DMS79 (cell line): Measurements from ENCODE around the gene SLC48A1.

Source experiments
- DNase-seq: peaks from one replicate; lab custom pipeline; 2025; lab: John Stamatoyannopoulos, UW

SLC48A1 gene

GRCh38 chr12:47757840-47758583, 15.0 kb upstream of the SLC48A1 start:
- DNase-seq: no peak

- no peak for DNase-seq
Measured at GRCh38 chr12:47758584-47758833, 14.5 kb upstream of the SLC48A1 start.

GRCh38 chr12:47758834-47759690, 14.0 kb upstream of the SLC48A1 start, which contains the start of gene RAPGEF3:
Gene RAPGEF3 (minus strand): TSS chr12:47758880. CDS start chr12:47758556, 324 bp downstream.
- peak; percentile 48 for DNase-seq

DNA sequence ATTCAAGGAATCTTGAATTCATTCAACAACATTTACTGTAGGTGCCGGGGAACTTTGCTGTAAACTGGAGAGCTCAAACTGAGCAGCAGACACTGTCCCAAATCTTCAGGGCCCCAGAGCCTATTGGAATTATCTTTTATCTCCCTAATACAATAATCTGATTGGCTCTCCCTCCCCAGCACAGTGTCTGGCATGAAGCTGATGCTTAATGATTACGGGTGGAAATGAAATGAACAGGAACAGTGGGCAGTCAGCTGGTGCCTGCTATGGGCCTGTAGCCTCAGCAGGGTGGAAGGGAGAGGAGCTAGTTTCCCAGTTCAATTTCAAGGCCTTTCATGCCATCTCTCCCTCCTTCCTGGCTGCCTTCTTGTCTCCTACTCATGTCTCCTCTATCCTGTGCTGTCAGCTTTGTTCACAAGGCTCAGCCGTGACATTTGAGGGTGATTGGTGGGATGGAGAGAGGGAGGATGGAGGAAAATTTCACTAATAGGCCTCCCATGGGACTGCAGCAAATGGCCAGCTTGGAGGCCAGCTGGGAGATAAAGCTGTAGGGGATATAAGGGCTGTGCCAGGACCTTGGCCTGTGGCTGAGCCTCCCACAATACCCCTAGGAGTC, 10.1 kb upstream of the SLC48A1 start:
- no peak for DNase-seq

DNA sequence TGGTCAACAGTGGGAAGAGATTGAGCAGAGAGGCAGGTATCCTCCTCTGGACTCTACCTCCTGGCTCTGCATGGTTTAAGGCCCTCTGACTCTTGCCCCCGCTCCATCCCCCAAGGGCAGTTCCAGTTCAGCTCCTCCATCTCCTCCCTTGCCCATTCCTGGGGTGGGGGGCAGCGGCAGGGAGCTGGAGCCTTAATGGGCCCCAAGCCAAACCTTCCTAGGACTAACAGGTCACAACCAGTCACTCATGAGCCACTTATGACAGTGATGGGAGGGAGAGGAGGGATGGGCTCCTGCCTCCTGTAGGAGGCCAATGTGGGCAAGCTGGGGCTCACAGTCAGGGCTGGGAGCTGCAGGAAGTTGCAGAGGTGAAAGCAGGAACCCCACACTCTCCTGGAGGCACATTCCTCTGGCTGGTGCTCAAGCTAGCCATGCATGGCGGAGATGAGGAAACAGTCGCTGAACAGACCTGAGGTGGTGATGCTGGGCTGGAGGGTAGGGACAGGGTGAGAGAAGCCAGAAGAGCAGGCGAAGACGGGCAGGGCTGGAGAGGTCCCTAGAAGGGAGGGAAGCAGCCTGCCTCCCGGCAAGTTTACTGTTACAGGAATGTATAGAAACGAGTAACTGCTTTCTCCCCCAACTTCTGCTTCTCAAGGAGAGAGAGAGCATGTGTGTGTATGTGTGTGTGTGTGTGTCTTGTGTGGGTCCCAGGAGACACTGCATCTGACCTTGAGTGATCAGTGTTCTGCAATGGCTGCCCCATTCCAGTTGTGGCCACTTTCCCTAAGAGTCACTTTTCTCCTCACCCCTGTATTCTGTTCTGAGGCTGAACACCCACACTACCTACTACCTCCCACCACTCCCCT, 9.3 kb upstream of the SLC48A1 start:
- no peak for DNase-seq

GRCh38 chr12:47766502-47767215, 6.4 kb upstream of the SLC48A1 start:
- no peak for DNase-seq

DNA sequence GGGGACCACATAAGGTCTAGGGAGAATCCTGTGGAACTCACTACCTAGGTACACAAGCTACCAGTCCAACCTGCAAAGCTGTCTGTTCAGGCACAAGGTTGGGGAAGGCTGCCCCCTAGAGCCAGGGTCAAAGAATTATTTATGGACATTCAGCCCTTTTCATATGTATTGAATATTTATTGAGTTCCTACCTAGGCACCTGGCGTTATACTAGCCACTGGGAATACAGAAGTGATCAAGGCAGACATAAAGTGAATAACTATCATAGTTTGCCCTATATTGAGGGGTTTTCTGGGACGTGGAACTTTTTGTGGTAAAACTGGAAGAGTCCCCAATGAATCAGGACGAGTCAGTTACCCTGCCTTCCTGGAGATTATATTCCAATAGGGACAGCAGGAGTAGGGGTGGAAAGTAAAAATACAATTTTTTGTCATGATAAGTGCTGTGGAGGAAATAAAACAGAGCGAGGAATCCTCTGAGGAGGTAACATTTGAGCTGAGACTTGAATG, 5.8 kb upstream of the SLC48A1 start:
- no peak for DNase-seq

GRCh38 chr12:47768323-47768811, 4.7 kb upstream of the SLC48A1 start:
- no peak for DNase-seq

- DNase-seq: no peak
Measured at GRCh38 chr12:47769234-47770085, 3.6 kb upstream of the SLC48A1 start.

DNA sequence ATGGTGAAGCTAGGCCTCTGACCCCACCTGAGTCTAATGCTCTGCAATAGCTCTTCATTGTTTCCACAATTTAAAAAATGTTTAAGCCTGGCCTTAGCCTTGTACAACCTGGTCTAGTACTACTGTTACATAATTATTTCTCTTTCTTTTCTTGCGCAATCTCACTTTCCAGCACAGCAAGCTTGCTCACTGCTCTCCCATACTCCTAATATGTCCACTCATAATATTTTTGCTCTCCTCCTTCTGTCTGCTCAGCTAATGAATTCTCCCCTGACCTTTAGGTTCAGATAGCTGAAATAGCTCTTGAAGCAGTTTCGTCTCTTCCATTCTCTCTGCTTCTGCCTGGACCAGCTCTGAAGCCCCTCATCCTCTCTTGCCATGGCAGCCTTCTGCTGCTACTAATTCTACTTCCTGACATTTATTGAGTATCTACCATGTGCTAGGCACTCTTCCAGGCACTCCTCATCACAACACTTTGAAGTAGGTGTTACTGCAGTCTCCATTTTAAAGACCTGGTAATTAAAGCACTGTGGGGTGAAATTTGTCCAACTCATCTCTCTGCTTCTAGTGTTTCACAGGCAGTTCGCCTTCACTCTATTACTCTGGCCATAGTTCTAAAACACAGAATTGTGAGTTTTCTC, 2.8 kb upstream of the SLC48A1 start:
- no peak for DNase-seq

DNA sequence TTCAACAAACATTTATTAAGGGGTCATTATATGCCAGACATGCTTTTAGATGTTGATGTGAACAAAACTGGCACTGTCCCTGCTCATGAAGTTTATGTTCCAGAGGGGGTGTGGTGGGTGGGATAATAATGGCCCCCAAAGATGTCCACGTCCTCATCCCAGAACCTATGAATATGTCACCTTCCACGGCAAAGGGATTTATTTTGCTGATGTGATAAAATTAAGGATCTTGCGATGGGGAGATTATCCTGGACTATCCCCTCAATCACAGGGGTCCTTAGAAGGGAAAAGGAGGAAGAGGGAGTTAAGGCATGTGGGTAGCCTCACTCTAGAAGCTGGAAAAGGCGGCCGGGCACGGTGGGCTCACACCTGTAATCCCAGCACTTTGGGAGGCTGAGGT, 1.7 kb upstream of the SLC48A1 start:
- DNase-seq: no peak

GRCh38 chr12:47772094-47772660, 861 bp upstream of the SLC48A1 start:
- no peak for DNase-seq

DNA sequence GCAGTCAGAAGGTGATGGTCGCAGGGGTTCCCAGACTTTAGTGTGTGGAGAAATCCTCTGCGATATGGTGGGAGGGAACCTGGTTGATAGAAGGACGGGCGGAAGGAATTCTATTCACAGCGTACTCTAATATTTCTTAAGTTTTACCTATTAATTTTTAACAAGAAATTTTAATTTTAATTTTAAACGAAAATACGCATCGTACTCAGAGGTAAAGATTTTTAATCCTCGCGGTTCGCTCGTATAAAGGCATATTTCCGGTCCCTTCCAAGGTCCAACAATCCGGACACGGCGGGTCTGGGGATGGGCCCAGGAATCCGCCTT, 338 bp upstream of the SLC48A1 start:
- no peak for DNase-seq

DNA sequence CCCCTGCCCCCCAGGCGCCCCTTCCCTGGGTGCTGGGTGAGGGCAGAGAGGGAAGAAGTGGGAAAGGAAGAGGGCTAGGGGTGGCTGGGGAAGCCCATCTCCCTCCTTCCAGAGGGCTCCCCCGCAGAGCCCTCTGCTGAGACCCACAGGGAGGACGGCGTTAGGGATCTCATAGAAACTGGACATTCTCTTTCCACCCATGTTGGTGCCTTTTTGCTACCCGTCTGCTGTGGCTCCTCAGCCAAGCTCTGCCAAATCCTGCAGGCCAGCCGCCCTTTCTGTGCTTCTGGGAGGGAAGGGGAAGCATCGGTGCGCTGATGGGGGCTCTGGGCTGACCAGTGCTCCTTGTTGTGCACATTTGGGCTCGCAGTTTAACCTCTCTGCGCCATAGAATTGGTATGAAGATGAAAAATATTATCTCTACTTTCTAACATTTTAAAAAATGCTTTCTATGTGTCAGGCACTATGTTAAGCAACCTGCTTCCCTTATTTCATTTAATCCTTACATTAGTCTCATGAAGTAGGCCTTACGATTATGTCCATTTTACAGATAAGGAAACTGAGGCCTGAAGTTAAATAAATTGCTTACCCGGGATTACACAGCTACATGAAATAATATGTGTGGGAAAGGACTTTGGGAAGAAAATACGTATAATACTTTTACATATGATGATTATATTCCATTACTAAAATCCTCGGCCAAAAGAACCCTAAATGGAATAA, 981 bp downstream of the SLC48A1 start:
- DNase-seq: no peak

DNA sequence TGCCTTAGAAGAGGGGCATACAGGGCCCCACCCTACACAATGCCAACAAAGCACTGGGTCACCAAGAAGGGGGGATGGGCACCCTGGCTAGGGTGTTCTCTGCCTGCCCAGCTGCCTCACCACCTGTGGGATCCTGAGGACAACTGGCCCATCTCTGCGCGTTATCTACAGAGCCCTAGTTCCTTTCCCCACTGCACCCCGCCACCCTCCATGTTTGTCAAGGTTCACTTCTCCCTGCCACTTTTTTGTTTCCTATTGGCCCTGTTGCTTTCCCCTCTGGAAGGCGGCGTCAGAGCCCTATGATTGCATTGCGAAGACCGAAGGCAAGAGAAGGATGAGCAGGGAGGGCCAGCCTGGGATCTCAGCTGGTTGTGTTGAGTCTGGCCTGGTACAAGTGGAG, 1.6 kb downstream of the SLC48A1 start:
- no peak for DNase-seq

DNA sequence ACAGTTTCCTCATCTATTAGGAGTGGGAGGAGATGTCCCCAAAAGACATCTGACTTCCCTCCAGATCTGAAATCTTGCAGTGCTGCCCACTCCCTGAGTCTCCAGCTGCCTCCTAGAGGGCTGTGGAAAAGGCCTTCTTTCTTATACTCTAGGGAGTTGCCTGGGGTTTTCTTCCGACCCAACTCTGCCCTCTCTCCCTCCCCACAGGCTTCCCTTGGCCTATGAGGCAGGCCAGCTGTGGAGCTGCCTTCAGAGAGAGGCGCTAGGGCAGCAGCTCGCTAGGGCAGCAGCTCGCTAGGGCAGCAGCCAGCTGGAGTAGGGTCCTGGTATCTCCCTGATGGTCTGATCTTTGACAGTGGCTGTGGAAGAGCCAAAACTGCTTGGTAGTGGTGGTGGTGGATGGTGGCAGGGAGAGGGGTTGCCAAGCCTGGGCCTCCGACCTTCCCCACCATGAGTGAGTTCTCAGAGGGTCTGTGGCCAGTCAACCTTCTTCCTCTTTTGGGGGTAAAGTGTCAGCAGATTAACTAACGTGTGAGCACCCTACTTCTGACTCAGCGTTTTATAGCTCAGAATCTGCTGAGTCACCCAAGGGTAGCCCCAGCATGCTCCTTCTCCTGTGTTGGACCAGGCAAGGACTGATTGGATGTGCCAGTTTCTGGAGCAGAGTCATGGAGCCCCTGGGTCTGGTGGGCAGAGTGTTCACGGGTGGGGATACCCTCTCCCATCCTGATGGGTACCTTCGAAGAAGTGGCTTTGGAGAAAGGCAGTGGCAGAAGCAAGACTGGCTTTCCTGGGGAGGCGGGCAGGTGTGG, 2.3 kb downstream of the SLC48A1 start:
- no peak for DNase-seq

DNA sequence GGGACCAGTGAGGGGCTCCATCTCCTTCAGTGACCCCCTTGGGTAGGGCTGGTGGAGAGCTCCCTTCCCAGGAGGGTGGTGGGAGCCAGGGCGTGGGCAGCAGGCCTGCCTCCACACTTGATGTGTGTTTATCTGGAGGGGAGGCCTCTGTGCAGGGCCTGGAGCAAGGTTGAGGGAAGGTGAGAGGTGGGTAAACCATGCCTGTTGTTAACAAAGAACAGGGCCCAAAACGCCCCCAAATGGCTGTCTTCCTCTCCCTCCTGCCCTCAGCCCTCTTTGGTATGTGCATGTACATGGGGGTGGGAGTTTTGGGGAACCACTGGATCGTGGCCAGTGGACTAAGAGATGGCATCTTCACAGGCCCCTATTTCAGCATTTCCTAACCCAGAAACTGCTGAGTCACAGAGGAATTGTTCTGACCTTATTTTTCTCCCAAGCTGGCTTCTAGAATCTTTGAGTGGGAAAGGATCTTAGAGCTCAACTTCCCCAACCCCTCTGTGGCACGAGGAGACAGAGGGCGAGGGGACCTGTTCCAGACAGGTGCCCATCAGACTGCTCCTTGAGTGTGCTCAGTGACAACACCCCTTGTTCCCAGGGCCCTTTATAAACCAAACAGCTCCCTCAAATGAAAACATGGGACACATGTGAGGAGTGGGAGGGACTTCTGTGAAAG, 3.6 kb downstream of the SLC48A1 start:
- DNase-seq: no peak
